Neuronal stem cell (in vitro differentiated cells): Measurements from ENCODE around the gene TSPEAR.
A peak's percentile ranks its signal among the peaks of the same experiment; 100 is the strongest.

Experiments used
- DNase-seq: peaks from one replicate; pipeline ENCODE4 v3.0.0-alpha.2; 2013; ENCODE audit warnings: low spot score
- H2AFZ ChIP-seq: one replicate; pipeline ENCODE4 v1.6.1; 2013; ENCODE audit warnings: mild to moderate bottlenecking, low read length, inconsistent platforms
- H2AK5ac ChIP-seq: 2 replicates; pipeline ENCODE4 v1.6.1; 2013; ENCODE audit warnings: low read depth, mild to moderate bottlenecking, inconsistent platforms, low read length, moderate library complexity, mixed read lengths
- H2BK120ac ChIP-seq: 2 replicates; pipeline ENCODE4 v1.6.1; 2013; ENCODE audit warnings: low read depth, mild to moderate bottlenecking, inconsistent platforms, low read length, moderate library complexity, mixed read lengths
- H2BK12ac ChIP-seq: one replicate; pipeline ENCODE4 v1.6.1; 2013; ENCODE audit warnings: low read length, inconsistent platforms
- H2BK15ac ChIP-seq: 2 replicates; pipeline ENCODE4 v1.6.1; 2013; ENCODE audit warnings: mild to moderate bottlenecking, low read length, inconsistent platforms, mixed read lengths
- H2BK5ac ChIP-seq: one replicate; pipeline ENCODE4 v1.6.1; 2013; ENCODE audit warnings: inconsistent platforms, mild to moderate bottlenecking, low read length, moderate library complexity
- H3K14ac ChIP-seq: one replicate; pipeline ENCODE4 v1.6.1; 2013; ENCODE audit warnings: low read length, inconsistent platforms
- H3K18ac ChIP-seq: 2 replicates; pipeline ENCODE4 v1.6.1; 2013; ENCODE audit warnings: low read length, inconsistent platforms
- H3K23ac ChIP-seq: 2 replicates; pipeline ENCODE4 v1.6.1; 2013; ENCODE audit warnings: low read depth, mild to moderate bottlenecking, mixed read lengths, low read length, inconsistent platforms; ENCODE audit not compliant: poor library complexity
- H3K27ac ChIP-seq: replicated peaks from 3 replicates; pipeline ENCODE4 v1.5.1; 2013; ENCODE audit warnings: low read length, inconsistent platforms
- H3K27me3 ChIP-seq, 3 experiments: 2 replicates each; pipeline ENCODE4 v1.6.1; 2013; ENCODE audit warnings: low read length in 3 of 3, mild to moderate bottlenecking in 2 of 3, inconsistent platforms in 1 of 3, low read depth in 1 of 3, mixed read lengths in 1 of 3, moderate library complexity in 1 of 3; ENCODE audit not compliant: control insufficient read depth in 3 of 3, insufficient read depth in 3 of 3
- H3K36me3 ChIP-seq, 2 donors: replicated peaks in 1 of 2; 2 replicates each; pipeline ENCODE4 v1.6.1; 2013; ENCODE audit warnings: low read length in 2 of 2; ENCODE audit not compliant: control insufficient read depth in 2 of 2, insufficient read depth in 2 of 2
- H3K4ac ChIP-seq: 2 replicates; pipeline ENCODE4 v1.6.1; 2013; ENCODE audit warnings: inconsistent platforms, mild to moderate bottlenecking, low read length, moderate library complexity
- H3K4me1 ChIP-seq, 2 donors: 1 replicate in 1 of 2; 2 replicates in 1 of 2; pipeline ENCODE4 v1.6.1; 2013; ENCODE audit warnings: low read length in 2 of 2, low read depth in 1 of 2; ENCODE audit not compliant: control insufficient read depth in 2 of 2, insufficient read depth in 1 of 2
- H3K4me2 ChIP-seq: one replicate; pipeline ENCODE4 v1.6.1; 2013; ENCODE audit warnings: mild to moderate bottlenecking, low read length, inconsistent platforms; ENCODE audit not compliant: insufficient read depth, poor library complexity, severe bottlenecking
- H3K4me3 ChIP-seq, 2 donors: 2 replicates each; pipeline ENCODE4 v1.5.1; 2013; ENCODE audit warnings: low read length in 2 of 2, mild to moderate bottlenecking in 2 of 2, inconsistent platforms in 1 of 2, moderate library complexity in 1 of 2
- H3K79me1 ChIP-seq: one replicate; pipeline ENCODE4 v1.6.1; 2013; ENCODE audit warnings: low read depth, mild to moderate bottlenecking, inconsistent platforms, low read length, moderate library complexity
- H3K9ac ChIP-seq: one replicate; pipeline ENCODE4 v1.6.1; 2013; ENCODE audit warnings: mild to moderate bottlenecking, low read depth, low read length, inconsistent platforms; ENCODE audit not compliant: poor library complexity
- H3K9me3 ChIP-seq, 2 donors: replicated peaks in 1 of 2; 2 replicates each; pipeline versions ENCODE3 to v1.6.1; 2013; ENCODE audit warnings: low read length in 2 of 2, mild to moderate bottlenecking in 2 of 2, inconsistent platforms in 1 of 2, low read depth in 1 of 2, mixed read lengths in 1 of 2, moderate library complexity in 1 of 2; ENCODE audit not compliant: control insufficient read depth in 2 of 2, insufficient read depth in 1 of 2
- H4K8ac ChIP-seq: one replicate; pipeline ENCODE4 v1.6.1; 2013; ENCODE audit warnings: low read depth, mild to moderate bottlenecking, inconsistent platforms, low read length, moderate library complexity
- H4K91ac ChIP-seq: one replicate; pipeline ENCODE4 v1.6.1; 2013; ENCODE audit warnings: low read length, low read depth, mild to moderate bottlenecking, inconsistent platforms; ENCODE audit not compliant: poor library complexity
- WGBS, 2 donors: extraction: QIAGEN DNeasy Blood & Tissue Kit; methylation state at CpG; one replicate each; pipeline ENCODE4 v1.1.7; 2013; ENCODE audit warnings: missing lambda C conversion rate in 2 of 2, mixed read lengths in 1 of 2; ENCODE audit not compliant: insufficient read length in 2 of 2, insufficient replicate concordance in 1 of 2; ENCODE audit errors: extremely low coverage in 2 of 2; 5-methylcytosine and 5-hydroxymethylcytosine counted together

The TSPEAR gene

DNA sequence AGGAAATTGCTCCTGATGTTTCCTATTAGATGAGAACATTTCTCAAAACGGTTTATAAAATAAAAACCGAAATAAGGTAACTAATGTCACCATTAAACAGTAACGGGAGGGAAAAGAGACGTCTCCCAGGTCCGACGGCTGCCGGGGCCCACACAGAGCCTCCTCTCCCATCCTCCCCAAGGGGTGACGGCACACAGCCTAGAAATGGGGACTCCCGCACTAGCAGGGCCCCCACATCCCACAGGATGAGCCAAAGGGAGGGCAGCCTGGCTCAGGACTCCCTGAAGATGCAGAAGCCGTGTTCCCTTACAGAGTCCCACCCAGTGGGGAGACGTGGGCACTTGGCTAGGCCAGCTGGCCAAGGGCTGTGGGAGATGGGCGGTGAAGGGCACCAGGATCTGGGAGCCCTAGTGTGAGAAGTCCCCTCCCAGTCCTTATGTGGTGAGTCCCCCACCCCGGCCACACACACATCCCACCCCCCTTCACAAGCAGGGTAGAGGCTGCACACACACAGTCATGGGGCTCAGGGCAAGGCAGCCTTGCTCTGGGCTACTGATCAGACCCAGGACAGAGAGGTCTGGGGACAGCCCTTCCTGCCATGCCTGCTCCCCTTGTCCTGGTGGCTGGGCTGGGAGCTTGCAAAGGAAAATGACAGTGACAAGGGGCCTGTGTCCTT is 156.0 kb downstream of the TSPEAR start:
- no peaks in the 10 kb centered on the region for H3K9me3 ChIP-seq
- H3K14ac ChIP-seq, result no peak overlapping the region
- no peak overlapping the region for H2BK12ac ChIP-seq
- peak overlapping the region; percentile 88 for H2AK5ac ChIP-seq
- no peak for DNase-seq
- no peak overlapping the region for H3K4me2 ChIP-seq
- H3K18ac ChIP-seq, result peak overlapping the region; percentile 75
- no peak overlapping the region for H3K27ac ChIP-seq
- no peak overlapping the region for H2BK120ac ChIP-seq
- H3K23ac ChIP-seq, result no peak overlapping the region
- H3K79me1 ChIP-seq, result no peaks in the 10 kb centered on the region
- no peaks in the 10 kb centered on the region for H3K36me3 ChIP-seq
- no peak overlapping the region for H3K4ac ChIP-seq
- no peak overlapping the region for H3K4me3 ChIP-seq
- no peak overlapping the region for H2BK5ac ChIP-seq
- no peak overlapping the region for H2AFZ ChIP-seq
- H3K4me1 ChIP-seq, result peaks cover 12 to 14% of the 10 kb centered on the region in 2 donors
- no peaks in the 10 kb centered on the region for H3K27me3 ChIP-seq
- no peak overlapping the region for H4K91ac ChIP-seq
- WGBS, 2 donors, result no CpG with 5 or more reads among the region's 13 CpGs
- H3K9ac ChIP-seq, result no peak overlapping the region
- peak overlapping the region; percentile 35 for H2BK15ac ChIP-seq
- no peak overlapping the region for H4K8ac ChIP-seq

DNA sequence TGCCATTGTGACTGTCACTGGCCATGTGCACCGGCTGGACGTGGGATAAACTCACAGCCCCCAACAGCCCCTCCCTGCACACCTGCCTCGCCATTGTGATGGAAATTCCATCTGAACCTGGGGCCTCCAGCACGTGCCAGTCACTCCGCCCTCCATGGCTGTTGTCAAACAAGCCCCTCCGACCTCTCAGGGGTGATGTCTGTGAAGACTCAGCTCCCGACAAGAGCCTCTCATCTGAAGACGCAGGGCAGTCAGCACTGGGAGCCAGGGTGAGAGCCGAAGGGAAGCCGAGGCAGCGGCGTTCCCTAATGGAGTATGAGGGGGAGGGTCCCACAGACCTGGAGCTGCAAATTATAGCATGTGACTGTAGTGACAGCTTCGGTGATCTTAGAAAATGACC is 158.7 kb downstream of the TSPEAR start:
- WGBS, 2 donors, result no CpG with 5 or more reads among the region's 13 CpGs
- H2BK12ac ChIP-seq, result peak overlapping the region; percentile 51
- no peaks in the 10 kb centered on the region for H3K9me3 ChIP-seq
- no peak overlapping the region for H3K23ac ChIP-seq
- H3K18ac ChIP-seq, result no peak overlapping the region
- no peak for DNase-seq
- no peak overlapping the region for H3K9ac ChIP-seq
- no peak overlapping the region for H3K4ac ChIP-seq
- H3K4me2 ChIP-seq, result no peak overlapping the region
- no peak overlapping the region for H2AFZ ChIP-seq
- peak overlapping the region; percentile 95 for H2AK5ac ChIP-seq
- H2BK120ac ChIP-seq, result no peak overlapping the region
- H4K8ac ChIP-seq, result no peak overlapping the region
- H2BK5ac ChIP-seq, result peak overlapping the region; percentile 27
- H4K91ac ChIP-seq, result no peak overlapping the region
- peaks cover 23 to 25% of the 10 kb centered on the region in 2 donors for H3K4me1 ChIP-seq
- no peak overlapping the region for H3K14ac ChIP-seq
- H3K27me3 ChIP-seq, result no peaks in the 10 kb centered on the region
- no peak overlapping the region for H3K27ac ChIP-seq
- H3K36me3 ChIP-seq, result no peaks in the 10 kb centered on the region
- H2BK15ac ChIP-seq, result peak overlapping the region; percentile 5
- H3K79me1 ChIP-seq, result no peaks in the 10 kb centered on the region
- no peak overlapping the region for H3K4me3 ChIP-seq

DNA sequence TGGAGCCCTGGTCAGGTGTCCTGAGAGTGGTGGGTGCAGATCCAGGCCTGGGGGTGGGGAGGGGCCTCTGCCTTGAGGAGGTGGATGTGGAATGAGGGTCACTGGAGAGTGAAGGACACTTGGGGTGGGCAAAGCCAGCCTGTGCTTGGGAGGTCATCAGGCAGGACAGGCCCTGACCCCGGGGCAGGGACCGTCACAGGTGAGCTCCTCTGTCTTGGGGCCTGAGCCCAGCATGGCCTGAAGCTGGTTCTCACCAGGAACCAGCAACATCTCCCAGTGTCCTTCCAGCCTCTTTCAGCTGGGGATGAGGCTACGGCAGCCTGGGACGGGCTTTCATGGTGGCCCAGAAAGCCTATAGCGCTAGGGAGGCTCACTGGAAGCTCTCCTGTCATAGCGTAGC is 159.2 kb downstream of the TSPEAR start:
- no peaks in the 10 kb centered on the region for H3K27me3 ChIP-seq
- no peaks in the 10 kb centered on the region for H3K79me1 ChIP-seq
- no CpG with 5 or more reads among the region's 6 CpGs for WGBS, 2 donors

DNA sequence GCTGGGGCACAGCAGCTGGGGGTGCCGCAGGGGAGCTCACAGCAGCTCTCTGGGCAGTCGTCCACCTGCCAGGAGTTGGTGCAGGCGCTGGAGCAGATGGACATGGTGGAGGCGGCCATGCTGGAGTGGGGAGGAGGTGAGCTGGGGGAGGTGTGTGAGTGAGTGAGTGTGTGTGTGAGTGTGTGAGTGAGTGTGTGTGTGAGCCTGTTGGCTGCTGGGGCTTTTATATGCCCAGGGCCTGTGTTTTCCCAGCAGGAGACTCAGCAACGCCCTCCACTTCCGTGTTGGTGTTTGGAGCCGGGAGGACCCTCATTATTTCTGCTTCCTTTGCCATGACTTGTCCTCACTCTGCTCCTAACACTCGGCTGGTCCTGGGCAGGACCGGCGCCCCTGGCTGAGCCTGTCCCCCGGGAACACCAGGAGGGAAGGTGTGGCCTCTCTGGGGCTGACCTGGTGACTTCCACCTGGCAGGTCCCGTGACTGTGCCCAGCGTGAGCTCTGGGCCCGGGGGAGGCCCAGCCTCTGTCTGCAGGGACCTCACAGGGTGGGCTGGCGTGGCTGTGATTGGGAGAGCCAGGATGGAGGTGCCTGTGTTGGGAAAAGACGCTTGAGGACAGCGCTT is 159.9 kb downstream of the TSPEAR start, which contains the start of gene KRTAP10-2:
KRTAP10-2 (minus strand) TSS at position 166 of the 622 bp plus-strand sequence; CDS start at position 119, 47 bp downstream.
- H3K36me3 ChIP-seq, result no peaks in the 10 kb centered on the region

More for the DNA sequence above, 159.2 kb downstream of the TSPEAR start:
- Histone ChIP-seq H2AK5ac (peak overlapping the region; percentile 95), H3K4me2 (no peak overlapping the region), H3K14ac (peak overlapping the region; percentile 78), H3K27ac (no peak overlapping the region), H2BK15ac (peak overlapping the region; percentile 5), H3K9me3 (peaks cover 0 to 3% of the 10 kb centered on the region in 2 donors), H3K23ac (no peak overlapping the region), H2AFZ (peak overlapping the region; percentile 69), H2BK12ac (peak overlapping the region; percentile 10), H3K4me1 (peaks cover 21 to 22% of the 10 kb centered on the region in 2 donors), H3K4ac (no peak overlapping the region), H3K36me3 (no peaks in the 10 kb centered on the region), H3K9ac (no peak overlapping the region), H2BK5ac (peak overlapping the region; percentile 27), H4K91ac (peak overlapping the region; percentile 89), H4K8ac (no peak overlapping the region), H2BK120ac (peak overlapping the region; percentile 9), H3K4me3 (no peak overlapping the region), H3K18ac (peak overlapping the region; percentile 92)
- no peak for DNase-seq

More for the DNA sequence above, 159.9 kb downstream of the TSPEAR start, which contains the start of gene KRTAP10-2:
- H3K18ac ChIP-seq, result peak within 1 kb of the TSS; percentile 92
- H3K23ac ChIP-seq, result peak within 1 kb of the TSS; percentile 1
- peak within 1 kb of the TSS; percentile 81 for H2BK15ac ChIP-seq
- no peaks in the 10 kb centered on the region for H3K79me1 ChIP-seq
- H3K4ac ChIP-seq, result no peak within 1 kb of the TSS
- H3K4me2 ChIP-seq, result no peak within 1 kb of the TSS
- DNase-seq, result no peak
- H3K9ac ChIP-seq, result peak within 1 kb of the TSS; percentile 24
- peak within 1 kb of the TSS; percentile 89 for H4K91ac ChIP-seq
- H2BK120ac ChIP-seq, result peak within 1 kb of the TSS; percentile 90
- H3K27me3 ChIP-seq, result no peaks in the 10 kb centered on the region
- peak within 1 kb of the TSS; percentile 65 for H2BK12ac ChIP-seq
- peak within 1 kb of the TSS; percentile 78 for H3K14ac ChIP-seq
- H4K8ac ChIP-seq, result no peak within 1 kb of the TSS
- peak within 1 kb of the TSS; percentile 69 for H2AFZ ChIP-seq
- peak within 1 kb of the TSS; percentile 95 for H2AK5ac ChIP-seq
- peak within 1 kb of the TSS in 1 of 2 donors; percentile 37 for H3K4me3 ChIP-seq
- no peak within 1 kb of the TSS for H3K27ac ChIP-seq
- WGBS, 2 donors, result no CpG with 5 or more reads among the region's 17 CpGs
- peaks cover 21 to 22% of the 10 kb centered on the region in 2 donors for H3K4me1 ChIP-seq
- H3K9me3 ChIP-seq, result peaks cover 0 to 3% of the 10 kb centered on the region in 2 donors
- H2BK5ac ChIP-seq, result peak within 1 kb of the TSS; percentile 27
